ENCODE data around the gene ZNF614.

- TF ChIP-seq GATA3 (IDR thresholded peaks at IDR 0.05; ENCODE audit: low read depth, low read length), result no peak
- no peak for TF ChIP-seq GATA2 (IDR thresholded peaks at IDR 0.05; ENCODE audit: low read depth, low read length)
Measured at GRCh38 chr19:52034051-52034728, 6.0 kb upstream of the ZNF614 start.

All from SH-SY5Y (cell line).